GM12874 (cell line): ENCODE results near the gene SYNPO2.

Source experiments
- TF ChIP-seq, protein P1 (sequence below): IDR thresholded peaks from 2 replicates; pipeline ENCODE4 v1.5.1; 2011; ENCODE audit warnings: low read depth, mild to moderate bottlenecking, control low read depth, low read length, moderate library complexity; ENCODE audit not compliant: insufficient read depth

The SYNPO2 gene

DNA sequence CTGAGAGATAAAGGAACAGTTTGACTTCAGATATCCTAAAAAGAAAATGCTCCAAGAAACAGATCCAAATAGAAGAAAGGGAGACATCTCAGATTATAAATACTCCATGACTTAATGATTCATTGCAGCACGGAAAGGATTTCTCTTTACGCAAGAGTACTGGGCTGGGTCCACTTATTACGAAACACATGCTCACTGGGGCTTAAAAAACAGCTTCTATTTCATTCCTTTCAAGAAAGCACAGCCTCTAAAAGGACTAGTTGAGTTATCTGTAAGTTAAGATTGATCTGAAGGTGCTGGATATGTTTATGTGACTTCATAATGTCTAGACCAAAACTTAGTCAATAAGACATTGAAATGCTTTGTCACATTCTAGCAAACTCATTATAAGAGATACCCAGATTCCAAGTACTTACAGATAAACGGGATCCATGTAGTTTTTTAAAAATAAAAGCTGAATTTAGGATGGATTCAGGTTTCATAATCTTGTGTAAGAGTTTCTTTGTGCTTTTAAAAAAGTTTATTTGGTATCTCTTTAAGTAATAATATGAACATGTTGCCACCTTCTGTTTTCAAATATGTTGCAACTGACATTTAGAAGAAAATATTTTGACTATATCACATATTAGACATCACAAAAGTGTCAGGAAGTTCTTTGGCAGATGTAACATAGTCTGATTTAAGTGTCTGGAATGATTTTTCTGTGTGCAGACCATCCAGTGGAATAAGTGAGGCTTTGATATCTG, 137.4 kb downstream of the SYNPO2 start:
- TF ChIP-seq, protein P1, sequence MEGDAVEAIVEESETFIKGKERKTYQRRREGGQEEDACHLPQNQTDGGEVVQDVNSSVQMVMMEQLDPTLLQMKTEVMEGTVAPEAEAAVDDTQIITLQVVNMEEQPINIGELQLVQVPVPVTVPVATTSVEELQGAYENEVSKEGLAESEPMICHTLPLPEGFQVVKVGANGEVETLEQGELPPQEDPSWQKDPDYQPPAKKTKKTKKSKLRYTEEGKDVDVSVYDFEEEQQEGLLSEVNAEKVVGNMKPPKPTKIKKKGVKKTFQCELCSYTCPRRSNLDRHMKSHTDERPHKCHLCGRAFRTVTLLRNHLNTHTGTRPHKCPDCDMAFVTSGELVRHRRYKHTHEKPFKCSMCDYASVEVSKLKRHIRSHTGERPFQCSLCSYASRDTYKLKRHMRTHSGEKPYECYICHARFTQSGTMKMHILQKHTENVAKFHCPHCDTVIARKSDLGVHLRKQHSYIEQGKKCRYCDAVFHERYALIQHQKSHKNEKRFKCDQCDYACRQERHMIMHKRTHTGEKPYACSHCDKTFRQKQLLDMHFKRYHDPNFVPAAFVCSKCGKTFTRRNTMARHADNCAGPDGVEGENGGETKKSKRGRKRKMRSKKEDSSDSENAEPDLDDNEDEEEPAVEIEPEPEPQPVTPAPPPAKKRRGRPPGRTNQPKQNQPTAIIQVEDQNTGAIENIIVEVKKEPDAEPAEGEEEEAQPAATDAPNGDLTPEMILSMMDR, result no peak

DNA sequence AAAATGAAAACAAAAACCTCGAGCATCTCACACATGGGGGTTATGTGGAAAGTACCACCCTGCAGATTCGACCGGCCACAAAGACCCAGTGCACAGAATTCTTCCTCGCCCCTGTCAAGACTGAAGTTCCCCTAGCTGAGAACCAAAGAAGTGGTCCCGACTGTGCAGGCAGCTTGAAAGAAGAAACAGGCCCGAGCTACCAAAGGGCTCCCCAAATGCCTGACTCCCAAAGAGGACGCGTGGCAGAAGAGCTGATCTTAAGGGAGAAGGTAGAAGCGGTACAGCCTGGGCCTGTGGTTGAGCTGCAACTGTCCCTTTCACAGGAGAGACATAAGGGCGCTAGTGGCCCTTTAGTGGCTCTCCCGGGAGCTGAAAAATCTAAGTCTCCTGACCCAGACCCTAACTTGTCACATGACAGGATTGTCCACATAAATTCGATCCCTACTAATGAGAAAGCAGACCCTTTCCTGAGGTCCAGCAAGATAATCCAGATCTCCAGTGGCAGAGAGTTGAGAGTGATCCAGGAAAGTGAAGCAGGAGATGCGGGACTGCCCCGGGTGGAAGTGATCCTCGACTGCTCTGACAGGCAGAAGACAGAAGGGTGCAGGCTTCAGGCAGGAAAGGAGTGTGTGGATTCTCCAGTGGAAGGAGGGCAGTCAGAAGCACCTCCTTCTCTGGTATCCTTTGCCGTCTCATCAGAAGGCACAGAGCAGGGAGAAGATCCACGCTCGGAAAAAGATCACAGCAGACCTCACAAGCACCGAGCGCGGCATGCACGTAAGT, 138.2 kb downstream of the SYNPO2 start:
- TF ChIP-seq, protein P1, result no peak

DNA sequence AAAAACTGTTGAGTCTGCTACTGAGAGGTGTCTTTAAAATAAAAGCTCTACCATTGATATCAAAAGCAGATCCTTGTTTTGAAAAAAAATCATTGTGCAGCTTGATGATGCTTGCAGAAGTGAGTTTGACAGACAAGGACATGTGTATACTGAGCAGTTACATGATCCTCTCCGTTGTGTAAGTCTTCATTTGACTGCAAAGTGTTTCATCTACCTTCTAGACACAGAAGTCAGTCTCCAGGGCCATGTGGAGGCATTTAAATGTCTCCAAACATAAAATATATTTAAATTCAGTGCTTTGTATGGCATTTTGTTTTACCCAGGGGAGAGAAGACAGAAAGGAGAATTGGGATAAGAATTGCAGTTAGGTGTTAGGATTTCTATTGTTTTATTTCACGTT, 139.2 kb downstream of the SYNPO2 start:
- TF ChIP-seq, protein P1, result no peak

DNA sequence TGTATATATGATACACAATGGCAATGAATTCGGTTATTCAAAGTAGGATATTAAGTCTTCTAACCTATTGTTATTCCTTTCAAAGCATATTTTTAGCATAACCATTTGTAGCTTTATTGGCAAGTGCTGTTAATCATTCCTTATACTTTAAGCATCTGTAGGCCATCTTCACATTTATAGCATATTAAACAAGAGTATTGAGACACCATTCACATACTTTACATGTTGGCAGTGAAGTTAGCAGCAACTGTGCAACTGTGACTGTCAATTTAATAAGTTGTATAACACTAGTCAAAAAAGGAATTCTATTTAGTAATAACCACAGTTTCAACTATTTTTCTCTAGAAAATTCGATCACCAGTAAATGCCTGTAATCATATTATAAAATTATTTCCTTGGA, 139.6 kb downstream of the SYNPO2 start:
- TF ChIP-seq, protein P1, result no peak

DNA sequence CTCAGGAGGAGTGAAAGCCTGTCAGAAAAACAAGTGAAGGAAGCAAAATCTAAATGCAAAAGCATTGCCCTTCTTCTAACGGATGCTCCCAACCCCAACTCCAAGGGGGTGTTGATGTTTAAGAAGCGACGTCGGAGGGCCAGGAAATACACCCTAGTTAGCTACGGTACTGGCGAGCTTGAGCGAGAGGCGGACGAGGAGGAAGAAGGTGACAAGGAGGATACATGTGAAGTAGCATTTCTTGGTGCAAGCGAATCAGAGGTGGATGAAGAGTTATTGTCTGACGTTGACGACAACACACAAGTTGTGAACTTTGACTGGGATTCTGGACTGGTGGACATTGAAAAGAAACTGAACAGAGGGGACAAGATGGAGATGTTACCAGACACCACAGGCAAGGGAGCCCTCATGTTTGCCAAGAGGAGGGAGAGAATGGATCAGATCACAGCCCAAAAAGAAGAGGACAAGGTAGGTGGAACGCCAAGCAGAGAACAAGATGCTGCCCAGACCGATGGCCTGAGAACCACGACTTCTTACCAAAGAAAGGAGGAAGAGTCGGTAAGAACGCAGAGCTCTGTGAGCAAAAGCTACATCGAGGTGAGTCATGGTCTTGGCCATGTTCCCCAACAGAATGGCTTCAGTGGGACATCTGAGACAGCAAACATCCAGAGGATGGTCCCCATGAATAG, 141.3 kb downstream of the SYNPO2 start:
- TF ChIP-seq, protein P1, result no peak

DNA sequence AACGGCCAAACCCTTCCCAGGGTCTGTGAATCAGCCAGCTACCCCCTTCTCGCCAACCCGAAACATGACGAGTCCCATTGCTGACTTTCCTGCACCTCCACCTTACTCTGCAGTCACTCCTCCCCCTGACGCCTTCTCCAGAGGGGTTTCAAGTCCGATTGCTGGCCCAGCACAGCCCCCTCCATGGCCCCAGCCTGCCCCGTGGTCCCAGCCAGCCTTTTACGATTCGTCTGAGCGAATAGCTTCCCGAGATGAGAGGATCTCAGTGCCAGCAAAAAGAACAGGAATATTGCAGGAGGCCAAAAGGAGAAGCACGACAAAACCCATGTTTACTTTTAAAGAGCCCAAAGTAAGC, 141.9 kb downstream of the SYNPO2 start:
- TF ChIP-seq, protein P1, result no peak

DNA sequence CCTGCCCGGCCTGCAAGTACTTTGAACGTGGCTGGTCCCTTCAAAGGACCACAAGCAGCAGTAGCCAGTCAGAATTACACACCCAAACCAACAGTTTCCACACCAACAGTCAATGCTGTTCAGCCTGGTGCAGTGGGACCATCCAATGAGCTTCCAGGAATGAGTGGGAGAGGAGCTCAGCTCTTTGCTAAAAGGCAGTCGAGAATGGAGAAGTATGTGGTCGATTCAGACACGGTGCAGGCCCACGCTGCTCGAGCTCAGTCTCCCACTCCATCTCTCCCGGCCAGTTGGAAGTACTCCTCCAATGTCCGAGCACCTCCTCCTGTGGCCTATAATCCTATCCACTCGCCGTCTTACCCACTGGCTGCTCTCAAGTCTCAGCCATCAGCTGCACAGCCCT, 142.6 kb downstream of the SYNPO2 start:
- TF ChIP-seq, protein P1, result no peak
